ENCODE results near the gene SPINK8. TPM values are rescaled to one million over a fixed set of nuclear protein-coding genes. Genes with fewer than 3 reads are reported as not detected.
A peak's percentile ranks its signal among the peaks of the same experiment; 100 is the strongest.

SPINK8 gene
- total RNA-seq, 1 donor from 2014 or later = not detected

DNA sequence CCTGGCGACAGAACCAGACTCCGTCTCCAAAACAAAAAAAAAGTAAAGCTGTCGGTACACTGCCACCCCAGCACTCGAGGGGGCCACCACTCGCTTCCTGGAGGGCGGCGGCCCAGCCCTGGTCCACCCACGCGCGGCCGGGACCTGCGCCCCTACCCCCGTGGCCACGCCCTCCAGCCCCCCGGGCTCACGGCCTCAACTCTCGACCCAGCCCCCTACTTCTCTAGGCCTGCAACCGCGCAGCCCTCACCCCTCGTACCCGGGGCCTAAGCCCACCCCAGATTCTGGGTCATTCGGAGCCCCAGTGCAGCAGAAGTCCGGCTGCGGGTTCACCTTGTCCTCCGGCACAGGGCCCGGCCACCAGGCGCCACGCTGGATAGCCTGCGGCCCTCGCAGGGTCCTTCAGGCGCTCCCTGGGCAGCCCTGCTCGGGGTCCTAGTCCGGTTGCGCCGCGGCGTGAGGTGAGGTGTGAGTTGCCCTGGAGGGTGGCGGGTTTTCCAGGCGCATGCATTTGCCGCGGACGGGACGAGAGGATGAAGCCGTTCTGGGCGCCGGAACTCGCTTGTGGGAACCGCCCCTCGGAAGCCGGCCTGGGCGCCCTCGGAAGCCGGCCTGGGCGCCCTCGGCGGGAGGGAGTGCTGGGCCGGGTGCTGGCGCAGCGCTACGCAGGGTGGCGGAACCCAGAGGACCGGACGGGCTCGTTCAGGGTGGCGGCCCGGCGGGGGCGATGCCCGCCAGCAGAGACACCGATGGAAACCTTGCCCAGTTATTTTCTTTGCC is 32.3 kb downstream of the SPINK8 start, which contains the start of gene NME6:
Gene NME6, minus strand, starts transcription at position 348 of the 780 bp plus-strand sequence.
- peaks cover 5% of the 10 kb centered on the region for H3K9me3 Mint-ChIP-seq
- H3K4me1 Mint-ChIP-seq = peaks cover 22% of the 10 kb centered on the region
- Histone ChIP-seq H3K9me3 (ENCODE audit: low read depth) (no peaks in the 10 kb centered on the region), H3K4me1 (no peaks in the 10 kb centered on the region), H2AFZ (replicated peaks) (peak within 1 kb of the TSS; percentile 93), H3K27ac (peak within 1 kb of the TSS; percentile 31), H3K9ac (peak within 1 kb of the TSS; percentile 70), H3K36me3 (no peaks in the 10 kb centered on the region), H3K27me3 (peaks cover 8% of the 10 kb centered on the region), H3K4me2 (peak within 1 kb of the TSS; percentile 76), H4K20me1 (ENCODE audit: low read depth) (no peaks in the 10 kb centered on the region), H3F3A (ENCODE audit: low read depth) (peaks cover 9% of the 10 kb centered on the region), H3K4me3 (peak within 1 kb of the TSS; percentile 72), H3K79me2 (ENCODE audit: low read depth) (peaks cover 16% of the 10 kb centered on the region)
- H3K4me3 Mint-ChIP-seq = peak within 1 kb of the TSS; percentile 93
- peaks cover 27% of the 10 kb centered on the region for H3K36me3 Mint-ChIP-seq
- peak; percentile 95 for DNase-seq (ENCODE audit: low spot score)
- TF ChIP-seq, protein P1, sequence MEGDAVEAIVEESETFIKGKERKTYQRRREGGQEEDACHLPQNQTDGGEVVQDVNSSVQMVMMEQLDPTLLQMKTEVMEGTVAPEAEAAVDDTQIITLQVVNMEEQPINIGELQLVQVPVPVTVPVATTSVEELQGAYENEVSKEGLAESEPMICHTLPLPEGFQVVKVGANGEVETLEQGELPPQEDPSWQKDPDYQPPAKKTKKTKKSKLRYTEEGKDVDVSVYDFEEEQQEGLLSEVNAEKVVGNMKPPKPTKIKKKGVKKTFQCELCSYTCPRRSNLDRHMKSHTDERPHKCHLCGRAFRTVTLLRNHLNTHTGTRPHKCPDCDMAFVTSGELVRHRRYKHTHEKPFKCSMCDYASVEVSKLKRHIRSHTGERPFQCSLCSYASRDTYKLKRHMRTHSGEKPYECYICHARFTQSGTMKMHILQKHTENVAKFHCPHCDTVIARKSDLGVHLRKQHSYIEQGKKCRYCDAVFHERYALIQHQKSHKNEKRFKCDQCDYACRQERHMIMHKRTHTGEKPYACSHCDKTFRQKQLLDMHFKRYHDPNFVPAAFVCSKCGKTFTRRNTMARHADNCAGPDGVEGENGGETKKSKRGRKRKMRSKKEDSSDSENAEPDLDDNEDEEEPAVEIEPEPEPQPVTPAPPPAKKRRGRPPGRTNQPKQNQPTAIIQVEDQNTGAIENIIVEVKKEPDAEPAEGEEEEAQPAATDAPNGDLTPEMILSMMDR (IDR thresholded peaks at IDR 0.05) = no peak
- TF ChIP-seq EZH2phosphoT487 (IDR thresholded peaks at IDR 0.05) = no peak
- TF ChIP-seq EZH2 (IDR thresholded peaks at IDR 0.05) = no peak
- peak within 1 kb of the TSS; percentile 94 for H3K27ac Mint-ChIP-seq
- H3K27me3 Mint-ChIP-seq (ENCODE audit: insufficient read depth, low read depth) = peaks cover 10% of the 10 kb centered on the region

DNA sequence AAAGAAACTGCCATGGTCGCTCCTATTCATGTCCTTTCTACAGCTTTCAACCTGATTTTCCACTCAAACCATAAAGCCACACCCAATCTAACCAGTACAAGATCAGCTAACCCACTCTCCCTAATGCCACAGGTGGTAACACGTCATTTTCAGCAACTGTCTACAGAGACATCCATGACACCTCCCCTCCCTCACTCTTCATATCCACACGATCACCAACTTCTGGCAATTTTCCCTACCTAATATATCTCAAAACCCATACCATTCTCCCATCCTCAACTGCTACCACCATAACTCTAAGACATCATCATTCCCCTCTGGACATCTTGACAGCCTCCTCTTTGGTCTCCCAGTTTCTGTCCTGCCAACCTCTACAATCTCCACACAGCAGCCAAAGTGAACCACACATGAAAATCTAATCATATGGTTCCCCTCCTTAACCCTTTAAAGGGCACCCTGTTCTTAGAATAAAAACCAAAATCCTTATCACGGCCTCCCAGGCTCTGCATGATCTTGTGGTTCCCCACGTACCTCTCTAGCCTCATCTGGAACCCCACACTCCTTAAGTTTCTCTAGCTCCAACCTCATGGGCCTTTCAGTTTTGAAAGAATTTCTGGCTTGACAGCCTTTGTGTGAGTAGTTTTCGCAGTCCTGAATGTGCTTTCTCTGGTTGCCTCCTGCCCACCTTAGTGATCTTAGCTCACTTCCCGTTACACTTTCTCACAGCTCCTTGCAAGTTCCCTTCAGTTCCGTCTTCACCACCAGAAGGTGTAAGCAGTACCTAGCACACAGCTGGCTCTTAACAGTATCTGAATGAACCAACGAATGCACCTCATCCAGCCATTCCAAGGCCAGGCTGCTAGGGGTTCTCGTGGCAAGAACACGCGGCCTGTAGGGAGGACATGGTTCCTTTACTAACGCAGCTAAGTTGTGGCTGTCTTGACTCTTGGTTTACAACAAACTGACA is 33.4 kb downstream of the SPINK8 start:
- peaks cover 30% of the 10 kb centered on the region for H3K36me3 Mint-ChIP-seq
- Histone ChIP-seq H3K4me1 (no peaks in the 10 kb centered on the region), H2AFZ (replicated peaks) (no peak overlapping the region), H3K79me2 (ENCODE audit: low read depth) (peaks cover 16% of the 10 kb centered on the region), H3K9me3 (ENCODE audit: low read depth) (no peaks in the 10 kb centered on the region), H3K36me3 (no peaks in the 10 kb centered on the region), H3K9ac (no peak overlapping the region), H3F3A (ENCODE audit: low read depth) (peaks cover 9% of the 10 kb centered on the region), H4K20me1 (ENCODE audit: low read depth) (no peaks in the 10 kb centered on the region), H3K4me2 (peak overlapping the region; percentile 76), H3K27me3 (no peaks in the 10 kb centered on the region), H3K27ac (no peak overlapping the region), H3K4me3 (peak overlapping the region; percentile 72)
- TF ChIP-seq, protein P1 (IDR thresholded peaks at IDR 0.05) = no peak
- TF ChIP-seq EZH2phosphoT487 (IDR thresholded peaks at IDR 0.05) = no peak
- TF ChIP-seq EZH2 (IDR thresholded peaks at IDR 0.05) = no peak
- H3K27me3 Mint-ChIP-seq (ENCODE audit: insufficient read depth, low read depth) = peaks cover 10% of the 10 kb centered on the region
- H3K27ac Mint-ChIP-seq = no peak overlapping the region
- peak overlapping the region; percentile 93 for H3K4me3 Mint-ChIP-seq
- H3K9me3 Mint-ChIP-seq = peaks cover 5% of the 10 kb centered on the region
- peaks cover 22% of the 10 kb centered on the region for H3K4me1 Mint-ChIP-seq
- DNase-seq (ENCODE audit: low spot score) = peak; percentile 4

DNA sequence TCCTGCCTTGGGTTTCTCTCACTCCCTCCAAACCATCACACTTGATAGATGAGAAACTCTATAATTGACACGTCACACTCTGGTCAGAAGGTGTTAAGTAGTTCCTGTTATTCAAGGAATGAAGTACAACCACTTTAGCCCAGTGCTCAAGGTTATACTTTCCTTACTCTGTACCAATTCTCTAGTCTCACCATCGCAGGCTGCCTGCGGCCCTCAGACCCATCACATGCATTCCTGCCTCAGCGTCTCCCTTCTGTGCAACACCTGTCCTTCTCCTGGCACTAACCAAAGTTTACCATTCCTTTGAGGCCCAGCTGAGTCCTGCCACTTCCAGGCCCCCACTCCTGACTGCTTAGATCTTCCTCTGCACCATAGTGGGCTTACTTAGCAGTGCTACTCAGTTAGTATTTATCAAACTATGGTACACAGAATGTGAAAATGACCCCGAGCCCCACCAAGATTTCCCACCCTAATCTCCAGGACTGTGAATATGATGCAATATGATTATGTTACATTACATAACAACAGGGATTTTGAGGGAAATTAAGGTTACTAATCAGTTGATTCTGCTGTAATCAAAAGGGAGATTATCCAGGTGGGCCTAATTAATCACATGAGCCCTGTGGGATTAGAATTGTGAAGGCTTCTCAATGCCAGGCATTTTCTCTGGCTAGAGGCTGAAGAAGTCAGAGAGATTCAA is 36.2 kb downstream of the SPINK8 start:
- Mint-ChIP-seq H3K4me3 (no peak overlapping the region), H3K27ac (no peak overlapping the region), H3K27me3 (ENCODE audit: insufficient read depth, low read depth) (peaks cover 8% of the 10 kb centered on the region), H3K4me1 (peaks cover 18% of the 10 kb centered on the region), H3K9me3 (no peaks in the 10 kb centered on the region), H3K36me3 (peaks cover 36% of the 10 kb centered on the region)
- Histone ChIP-seq H3K79me2 (ENCODE audit: low read depth) (peaks cover 16% of the 10 kb centered on the region), H3K4me1 (no peaks in the 10 kb centered on the region), H4K20me1 (ENCODE audit: low read depth) (no peaks in the 10 kb centered on the region), H3K4me2 (no peak overlapping the region), H3F3A (ENCODE audit: low read depth) (peaks cover 7% of the 10 kb centered on the region), H2AFZ (replicated peaks) (no peak overlapping the region), H3K9ac (no peak overlapping the region), H3K9me3 (ENCODE audit: low read depth) (no peaks in the 10 kb centered on the region), H3K36me3 (no peaks in the 10 kb centered on the region), H3K4me3 (no peak overlapping the region), H3K27ac (no peak overlapping the region), H3K27me3 (no peaks in the 10 kb centered on the region)
- TF ChIP-seq EZH2phosphoT487 (IDR thresholded peaks at IDR 0.05) (no peak), EZH2 (IDR thresholded peaks at IDR 0.05) (no peak)
- TF ChIP-seq, protein P1 (IDR thresholded peaks at IDR 0.05) = no peak
- no peak for DNase-seq (ENCODE audit: low spot score)
